Brain pericyte (primary cell): ENCODE data around the gene CLDN22.

Source experiments
- DNase-seq: peaks from one replicate; pipeline ENCODE4 v3.0.0-alpha.2; 2012; ENCODE audit warnings: low read depth, low spot score

CLDN22 gene

GRCh38 chr4:183320211-183321059 is at the start of gene CLDN22:
Gene CLDN22, minus strand, starts transcription at chr4:183320276. Its CDS starts 58 bp downstream, at chr4:183320218.
- DNase-seq: no peak

DNA sequence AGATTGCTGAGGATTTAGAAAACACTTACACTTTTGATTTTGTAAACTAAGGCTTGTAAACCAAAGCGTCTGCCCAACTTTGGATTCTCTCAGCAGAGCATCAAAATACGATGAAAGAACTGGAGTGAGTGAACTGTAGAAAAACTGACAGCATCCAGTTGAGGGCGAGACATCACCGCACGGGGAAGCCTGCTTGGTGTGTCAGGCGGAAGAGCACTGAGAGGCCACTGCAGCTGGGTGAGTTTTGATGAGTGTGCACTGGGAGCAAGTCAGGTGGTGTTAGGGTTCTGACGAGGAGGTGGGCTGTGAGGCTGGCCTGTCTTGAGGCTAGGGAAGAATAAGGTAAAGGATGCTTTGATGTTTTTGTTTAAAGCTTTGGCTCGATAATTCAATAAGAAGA is 49.0 kb upstream of the CLDN22 start:
- no peak for DNase-seq

GRCh38 chr4:183366206-183366835 is 46.2 kb upstream of the CLDN22 start:
- DNase-seq: no peak

DNA sequence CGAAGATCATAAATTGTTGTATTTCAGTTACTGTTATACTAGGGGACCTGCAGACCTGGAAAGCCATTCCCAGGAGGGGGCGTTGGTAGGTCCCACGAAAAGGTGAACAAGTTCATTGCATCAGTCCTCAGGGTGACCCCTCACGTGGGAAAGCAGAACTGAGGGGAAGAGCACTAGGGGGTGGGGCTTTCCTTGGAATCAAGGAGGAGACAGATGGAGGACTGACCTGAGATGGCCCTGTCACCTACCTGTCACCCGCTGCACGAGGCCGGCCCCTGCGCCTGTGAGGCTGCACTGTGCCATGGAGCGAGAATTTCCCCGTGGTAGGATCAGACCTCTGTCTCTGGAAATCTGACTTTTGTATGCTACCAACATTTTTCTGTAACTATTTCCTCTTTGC is 43.9 kb upstream of the CLDN22 start:
- DNase-seq: no peak

DNA sequence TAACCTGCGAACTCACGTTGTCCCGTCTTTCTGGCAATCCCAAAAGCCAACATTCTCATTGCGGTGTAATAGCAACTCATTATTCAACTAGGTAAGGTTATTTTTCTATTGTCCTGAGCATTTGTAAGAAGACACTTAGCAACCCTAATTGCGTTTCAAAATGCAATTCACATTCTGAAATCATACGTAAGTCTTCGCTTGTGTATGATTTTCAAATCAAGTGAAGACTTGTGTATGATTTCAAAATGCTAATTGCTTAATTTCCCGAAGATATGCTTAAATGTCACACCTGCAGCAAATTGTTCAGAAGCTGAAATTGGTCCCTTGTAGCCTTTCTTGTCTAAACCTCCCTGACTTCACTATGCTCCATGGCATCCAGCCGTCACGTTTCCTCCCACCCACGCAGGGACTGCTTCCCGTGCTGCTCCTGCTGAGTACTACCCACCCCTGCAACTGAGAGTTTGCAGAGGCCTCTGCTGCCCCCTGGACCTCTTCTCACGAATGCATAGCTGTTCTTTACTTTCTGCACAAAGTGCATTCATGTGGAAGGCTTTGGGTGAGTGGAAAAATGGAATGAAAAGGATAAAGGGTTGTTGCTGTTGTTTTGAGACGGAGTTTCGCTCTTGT is 43.0 kb upstream of the CLDN22 start:
- no peak for DNase-seq

DNA sequence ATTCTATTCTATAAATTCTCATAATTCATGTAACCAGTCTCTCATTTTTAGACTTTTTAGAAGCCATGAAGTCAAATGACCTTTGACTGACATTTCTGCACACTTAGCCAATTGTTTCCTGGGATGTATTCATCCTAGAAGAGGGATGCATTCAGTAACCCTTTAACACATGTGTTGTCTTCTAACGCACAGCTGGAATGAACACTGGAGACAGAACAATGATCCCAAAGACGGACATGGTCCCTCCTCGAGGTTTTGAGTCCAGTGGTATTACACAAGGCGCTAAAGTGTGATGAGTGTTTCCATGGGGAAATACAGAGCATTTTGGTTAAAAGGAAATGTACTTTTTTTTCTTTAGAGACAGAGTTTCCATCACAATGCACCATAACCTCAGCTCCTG is 42.0 kb upstream of the CLDN22 start:
- DNase-seq: no peak

DNA sequence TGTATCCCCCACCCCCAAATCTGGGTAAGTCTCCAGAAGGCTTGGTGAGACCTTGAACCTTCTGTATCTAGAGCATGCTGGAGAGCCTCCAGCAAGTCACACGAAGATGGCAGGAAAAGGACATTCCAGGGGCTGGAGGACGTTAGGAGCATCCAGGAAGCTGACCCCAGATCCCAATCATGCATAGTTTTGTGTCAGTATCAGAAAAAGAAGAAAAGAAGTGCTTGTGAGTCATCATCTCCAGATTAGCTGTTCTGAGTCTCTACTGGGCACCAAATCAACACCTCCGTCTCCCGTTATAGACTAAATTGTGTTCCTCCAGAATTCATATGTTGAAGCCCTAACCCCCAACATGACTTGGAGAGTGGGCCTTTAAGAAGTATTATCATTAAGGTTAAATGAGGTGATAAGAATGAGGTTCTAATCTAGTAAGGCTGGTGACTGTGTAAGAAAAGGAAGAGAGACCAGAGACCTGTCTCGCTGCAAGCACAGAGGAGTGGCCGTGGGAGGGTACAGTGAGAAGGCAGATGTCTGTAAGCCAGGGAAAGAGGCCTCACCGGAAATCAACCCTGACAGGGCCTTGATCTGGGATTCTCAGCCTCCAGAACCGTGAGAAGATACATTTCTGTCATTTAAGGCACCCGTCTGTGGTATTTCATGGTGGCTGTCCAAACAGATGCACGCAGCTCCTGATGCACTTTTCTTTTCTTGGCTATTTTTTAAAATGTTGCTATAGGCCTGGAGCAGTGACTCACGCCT is 40.3 kb upstream of the CLDN22 start:
- DNase-seq: no peak

GRCh38 chr4:183358215-183358755 is 38.2 kb upstream of the CLDN22 start:
- no peak for DNase-seq

DNA sequence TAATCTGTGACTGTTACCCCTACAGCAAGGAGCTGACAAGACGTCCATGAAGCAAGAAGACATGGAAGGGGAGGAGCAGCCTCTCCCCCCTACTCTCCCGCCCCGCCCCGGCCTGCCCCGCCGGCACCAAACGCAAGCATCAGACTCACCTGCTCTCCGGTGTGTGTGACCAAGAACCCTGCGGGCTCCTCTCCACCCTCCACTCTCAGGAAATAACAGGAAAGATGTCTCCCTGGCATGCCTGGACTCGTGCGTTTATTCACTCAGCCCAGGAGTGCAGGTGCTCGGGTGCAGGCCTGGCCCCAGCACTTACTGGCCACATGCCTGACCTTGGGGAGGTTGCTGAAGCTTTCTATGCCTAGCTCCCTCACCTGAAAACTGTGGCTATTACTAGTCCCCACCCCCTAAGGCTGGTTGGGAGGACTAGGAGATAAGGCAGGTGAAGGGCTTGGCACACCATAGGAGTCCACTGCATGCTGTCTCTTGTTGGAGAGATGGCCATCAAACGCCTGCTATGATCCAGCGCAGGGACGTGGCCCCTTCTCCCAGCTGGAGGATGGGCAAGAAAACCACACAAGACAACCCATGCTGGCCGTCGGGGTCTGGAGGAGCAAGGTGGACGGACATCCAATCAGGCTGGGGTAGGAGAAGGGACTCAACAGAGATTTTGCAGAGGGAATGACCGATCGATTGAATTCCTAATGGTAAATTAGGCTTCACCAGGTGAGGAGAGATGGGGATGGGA is 37.0 kb upstream of the CLDN22 start:
- DNase-seq: no peak

- no peak for DNase-seq
Observed at GRCh38 chr4:183356173-183356830, 36.2 kb upstream of the CLDN22 start.

- DNase-seq: no peak
Observed at GRCh38 chr4:183355405-183355804, 35.3 kb upstream of the CLDN22 start.

DNA sequence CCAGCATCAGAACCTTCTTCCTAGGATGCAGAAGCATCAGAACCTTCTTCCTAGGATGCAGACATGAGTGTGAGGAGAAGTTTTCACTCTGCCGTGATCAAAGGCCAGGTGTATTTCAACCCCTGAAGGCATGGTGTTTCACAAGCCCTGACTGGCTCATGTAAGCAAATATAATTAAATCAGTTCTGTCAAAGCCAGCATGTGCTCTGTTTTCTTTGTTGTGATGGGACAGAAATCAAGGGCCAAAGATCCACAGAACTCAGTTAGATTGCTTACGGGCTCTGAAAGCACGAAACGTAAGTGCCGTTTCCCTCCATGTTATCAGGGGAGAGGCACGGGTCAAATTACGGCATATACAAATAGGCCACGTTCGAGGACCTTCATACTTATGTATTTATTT is 34.1 kb upstream of the CLDN22 start:
- DNase-seq: no peak

DNA sequence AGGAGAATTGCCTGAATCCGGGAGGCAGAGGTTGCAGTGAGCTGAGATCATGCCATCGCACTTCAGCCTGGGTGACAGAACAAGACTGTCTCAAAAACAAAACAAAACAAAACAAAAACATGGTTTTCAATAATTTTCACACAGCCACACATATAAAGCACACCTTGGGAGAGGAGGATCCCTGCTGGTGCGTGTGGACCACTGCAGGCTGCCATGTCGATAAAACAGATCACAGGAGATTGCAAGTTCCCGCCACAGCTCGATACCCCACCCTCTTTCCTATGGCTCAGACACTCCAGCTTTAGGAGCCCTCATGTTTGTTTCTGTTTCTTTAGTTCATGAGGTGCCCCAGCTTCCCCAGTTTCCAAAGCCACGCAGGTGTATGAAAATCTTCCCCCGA is 33.5 kb upstream of the CLDN22 start:
- DNase-seq: no peak

DNA sequence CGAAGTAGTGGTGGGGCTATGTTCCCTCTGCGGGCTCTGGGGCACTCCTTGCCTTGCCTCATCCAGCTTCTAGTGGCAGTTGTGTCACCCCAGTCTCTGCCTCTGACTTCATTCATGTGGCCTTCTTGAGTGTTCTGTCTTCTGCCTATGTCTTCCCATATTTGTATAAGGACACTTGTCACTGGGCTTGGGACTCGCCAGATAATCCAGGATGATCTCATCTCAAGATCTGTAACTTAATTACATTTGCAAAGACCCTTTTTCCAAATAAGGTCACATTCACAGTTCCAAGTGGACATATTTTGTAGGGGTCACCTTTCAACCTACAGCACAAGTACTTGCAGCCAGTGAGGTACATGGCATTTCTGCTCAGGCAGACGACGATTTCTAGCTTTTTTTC is 32.5 kb upstream of the CLDN22 start:
- DNase-seq: no peak

- DNase-seq: no peak
Observed at GRCh38 chr4:183350317-183351071, 30.4 kb upstream of the CLDN22 start.

DNA sequence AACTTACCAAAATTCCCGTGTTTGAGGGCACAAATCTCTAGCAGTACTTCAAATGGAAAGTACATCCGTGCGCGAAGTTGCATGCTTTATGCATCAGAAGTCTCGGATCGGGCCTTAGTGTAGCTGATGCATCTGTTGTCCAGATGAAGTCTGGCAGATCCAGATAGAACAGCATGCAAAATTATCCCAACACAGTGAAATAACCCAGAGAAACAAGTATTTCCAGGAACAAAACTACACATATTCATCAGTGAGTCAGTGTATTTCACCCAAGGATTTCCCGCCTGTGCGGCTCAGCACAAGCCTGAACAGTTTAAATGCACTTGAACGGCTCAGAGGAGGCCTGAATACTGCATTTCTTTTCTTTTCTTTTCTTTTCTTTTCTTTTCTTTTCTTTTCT is 29.6 kb upstream of the CLDN22 start:
- DNase-seq: no peak

GRCh38 chr4:183348706-183349659 is 28.9 kb upstream of the CLDN22 start:
- no peak for DNase-seq

DNA sequence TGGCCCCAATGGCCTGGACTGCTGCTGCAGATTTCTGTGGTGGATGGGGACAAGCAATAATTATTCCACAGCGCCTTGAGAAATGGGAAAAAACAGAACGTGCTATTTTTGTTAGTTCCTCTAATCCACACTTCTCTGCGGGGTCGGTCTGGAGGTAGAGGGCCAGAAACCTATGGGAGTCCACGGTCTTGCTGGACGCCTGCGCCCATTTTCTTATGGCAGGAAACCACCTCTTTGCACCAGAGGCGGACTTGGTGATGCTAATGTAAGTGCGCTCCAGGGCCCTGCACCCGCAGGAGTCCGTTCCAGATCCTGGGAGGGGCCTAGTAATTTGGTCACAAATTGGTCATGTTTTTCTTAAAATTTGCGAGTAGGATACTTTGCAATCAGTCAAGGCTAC is 28.1 kb upstream of the CLDN22 start:
- DNase-seq: no peak

GRCh38 chr4:183347566-183347965 is 27.5 kb upstream of the CLDN22 start:
- no peak for DNase-seq
